ENCODE results near the gene CYP51A1. TPM values are rescaled to one million over a fixed set of nuclear protein-coding genes. Genes with fewer than 3 reads are reported as not detected.

Gene CYP51A1
- polyA plus RNA-seq, 12 donors, result 27.0 to 53.0 (median 37.3) TPM; not detected in 1

Other genes starting within 250 kb of the CYP51A1 start
- gene AKAP9, start 193.6 kb downstream of the CYP51A1 start, polyA plus RNA-seq (ENCODE audit: insufficient read length in 12 of 12), result 100 to 1,000 TPM in 1 of 12 donors, 10 to 100 TPM in 10, not detected in 1; 67.9 to 106 (median 85.2) TPM
- gene LRRD1, start 44.7 kb upstream of the CYP51A1 start, polyA plus RNA-seq (ENCODE audit: insufficient read length in 12 of 12), result 1 to 10 TPM in 1 of 12 donors, under 1 TPM in 9, not detected in 2; 0.13 to 1.1 (median 0.59) TPM
- gene KRIT1, start 111.4 kb upstream of the CYP51A1 start, polyA plus RNA-seq (ENCODE audit: insufficient read length in 12 of 12), result 10 to 100 TPM in 11 of 12 donors, not detected in 1; 24.2 to 73.0 (median 29.6) TPM
- gene ANKIB1, start 111.5 kb upstream of the CYP51A1 start, polyA plus RNA-seq (ENCODE audit: insufficient read length in 12 of 12), result 10 to 100 TPM in 11 of 12 donors, not detected in 1; 20.0 to 55.0 (median 26.3) TPM

Measured in muscle of arm (tissue), 12 donors.